ENCODE measurements around the gene PCOLCE2.
A peak's percentile ranks its signal among the peaks of the same experiment; 100 is the strongest.
"Not testable (repeated sequence)": the region's sequence is repeated elsewhere in the genome, so short reads cannot be mapped to it uniquely, and the experiment has no call there.

The PCOLCE2 gene

DNA sequence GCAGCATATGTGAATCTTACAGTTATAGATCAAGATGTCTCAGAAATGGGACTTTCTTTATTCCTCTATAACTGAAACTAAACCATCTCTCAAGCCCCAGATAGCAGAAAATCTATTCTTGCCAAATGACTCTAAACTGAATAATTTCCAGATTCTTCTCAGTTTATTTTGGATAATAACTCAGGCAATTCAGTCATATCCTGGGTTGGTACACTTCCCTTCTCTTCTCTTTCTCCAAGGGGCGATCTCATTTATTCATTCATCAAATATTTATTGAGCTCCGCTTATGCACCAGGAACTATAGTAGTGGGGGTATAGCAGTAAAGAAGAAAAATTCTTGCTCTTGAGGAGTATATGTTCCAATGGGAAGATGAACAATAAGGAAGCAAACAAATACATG, 13.5 kb upstream of the PCOLCE2 start:
- no peak for DNase-seq (ENCODE audit: low read depth, low spot score)

DNA sequence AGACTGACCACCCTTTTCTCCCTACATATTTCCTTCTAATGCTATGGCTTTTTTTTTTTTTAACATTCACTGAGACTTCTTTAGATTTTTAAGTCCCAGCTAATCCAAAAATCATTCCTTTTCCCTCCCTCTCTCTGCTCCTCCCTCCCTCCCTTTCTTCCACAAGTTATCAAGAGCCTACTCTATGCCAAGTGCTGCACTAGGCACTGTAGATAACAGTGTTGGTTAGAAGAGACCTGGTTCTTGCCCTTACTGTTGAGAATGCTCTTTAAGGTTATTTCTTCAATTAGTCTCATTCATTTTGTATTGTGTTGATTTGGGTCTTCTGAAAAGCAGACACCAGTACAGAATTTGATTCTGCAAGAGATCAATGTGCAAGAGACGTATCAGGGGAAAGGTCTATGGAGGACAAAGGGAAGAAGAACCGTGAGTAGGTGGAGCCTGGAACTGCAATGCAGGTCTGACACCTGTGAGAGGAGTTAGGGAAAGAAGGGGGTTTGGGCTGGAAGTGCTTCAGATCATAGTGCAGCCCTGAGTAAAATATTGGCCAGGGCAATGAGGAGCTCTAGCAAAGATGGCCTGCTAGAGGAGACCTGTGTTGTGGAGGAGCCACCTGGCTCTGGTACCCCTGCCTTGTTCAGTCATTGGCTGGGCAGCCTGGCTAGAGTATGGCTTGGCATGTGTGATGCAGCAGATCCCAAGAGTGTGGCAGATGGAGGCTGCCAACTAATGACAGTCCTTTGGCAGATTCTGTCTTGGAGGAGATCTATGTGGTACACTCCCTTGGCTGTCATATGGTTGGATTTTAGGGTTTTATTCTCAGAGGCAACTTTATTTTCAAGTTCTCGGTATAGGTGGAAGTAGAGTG, 9.7 kb upstream of the PCOLCE2 start:
- no peak for DNase-seq (ENCODE audit: low read depth, low spot score)

GRCh38 chr3:142897807-142898206, 8.9 kb upstream of the PCOLCE2 start:
- no peak for DNase-seq (ENCODE audit: low read depth, low spot score)

GRCh38 chr3:142896996-142897395, 8.1 kb upstream of the PCOLCE2 start:
- no peak for DNase-seq (ENCODE audit: low read depth, low spot score)

- peak; percentile 57 for DNase-seq (ENCODE audit: low read depth, low spot score)
These were observed 7.4 kb upstream of the PCOLCE2 start for GRCh38 chr3:142896201-142896755.

DNA sequence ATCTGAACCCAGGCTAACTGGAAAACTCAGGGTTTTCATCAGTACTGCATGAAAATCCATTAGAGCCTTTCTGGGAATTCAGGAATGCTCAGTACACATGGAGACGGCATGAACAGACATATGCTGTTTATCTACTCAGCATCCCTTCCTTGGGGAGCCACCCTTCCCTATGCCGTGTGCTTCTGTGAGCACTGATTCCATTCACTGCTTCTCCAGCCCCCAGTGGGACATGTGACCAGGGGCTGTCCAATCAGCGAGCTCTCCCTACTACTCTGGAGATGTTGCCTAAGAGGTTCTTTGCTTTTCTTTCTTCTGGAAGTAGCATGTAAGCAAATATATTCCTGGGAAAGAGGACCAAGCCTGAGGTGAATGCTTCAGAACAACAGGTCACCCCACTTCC, 5.6 kb upstream of the PCOLCE2 start:
- no peak for DNase-seq (ENCODE audit: low read depth, low spot score)

- DNase-seq (ENCODE audit: low read depth, low spot score), result no peak
These were observed 3.8 kb upstream of the PCOLCE2 start for GRCh38 chr3:142892714-142893113.

DNA sequence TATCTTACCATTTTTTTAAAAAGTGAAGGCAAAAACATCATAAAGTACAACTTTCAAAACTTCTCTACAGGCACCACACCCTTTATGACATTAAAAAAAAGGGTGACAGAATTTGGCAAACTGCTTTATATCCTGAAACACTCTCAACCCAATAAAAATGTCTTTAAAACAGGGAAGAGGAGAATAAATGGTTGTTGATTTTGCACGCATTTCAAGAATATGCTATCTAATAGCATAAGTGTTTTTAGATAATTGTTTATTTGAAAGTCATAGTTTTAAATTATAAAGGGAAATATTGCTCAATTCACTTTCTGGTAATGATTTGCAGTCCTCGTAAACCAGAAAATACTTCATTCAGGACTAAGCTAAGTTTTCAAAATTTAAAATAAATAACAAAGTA, 1.7 kb upstream of the PCOLCE2 start:
- no peak for DNase-seq (ENCODE audit: low read depth, low spot score)

DNA sequence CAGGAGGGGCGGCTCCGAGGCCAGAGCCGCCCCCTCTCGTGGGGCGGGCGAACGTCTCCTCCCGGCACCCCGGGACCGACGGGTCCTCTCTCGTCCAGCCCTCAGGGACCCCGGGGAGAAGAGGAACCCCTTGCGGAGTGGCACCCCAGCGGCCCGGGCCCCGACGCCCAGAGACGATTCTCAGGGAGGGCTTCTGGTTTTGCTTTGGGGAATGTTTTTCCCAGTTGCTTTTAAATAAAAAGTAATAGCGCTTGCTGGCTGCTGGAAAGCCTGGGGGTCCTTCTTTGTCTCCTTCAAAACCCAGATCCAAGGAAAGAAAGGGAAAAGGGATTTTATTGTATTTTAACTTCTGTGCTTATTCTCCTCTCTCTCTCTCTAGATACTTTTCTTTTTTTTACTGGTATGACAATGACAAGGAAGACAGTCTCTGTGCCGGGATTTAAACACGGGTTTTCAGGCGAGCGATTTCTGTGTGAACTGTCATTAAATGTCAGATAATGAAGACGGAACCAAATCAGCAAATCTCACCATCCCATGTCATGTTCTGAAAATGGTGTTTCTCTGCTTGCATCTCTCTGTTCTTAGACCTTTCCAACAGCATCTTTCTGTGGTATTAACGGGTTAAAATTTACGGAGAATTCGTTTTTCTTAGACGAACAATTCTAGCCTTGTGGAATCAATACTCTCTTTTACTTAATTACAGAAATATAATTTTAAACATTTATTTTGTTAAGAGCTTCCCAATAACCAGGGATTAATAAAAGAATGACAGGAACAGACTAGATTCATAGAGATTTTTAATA, 530 bp upstream of the PCOLCE2 start:
- no peak for DNase-seq (ENCODE audit: low read depth, low spot score)

DNA sequence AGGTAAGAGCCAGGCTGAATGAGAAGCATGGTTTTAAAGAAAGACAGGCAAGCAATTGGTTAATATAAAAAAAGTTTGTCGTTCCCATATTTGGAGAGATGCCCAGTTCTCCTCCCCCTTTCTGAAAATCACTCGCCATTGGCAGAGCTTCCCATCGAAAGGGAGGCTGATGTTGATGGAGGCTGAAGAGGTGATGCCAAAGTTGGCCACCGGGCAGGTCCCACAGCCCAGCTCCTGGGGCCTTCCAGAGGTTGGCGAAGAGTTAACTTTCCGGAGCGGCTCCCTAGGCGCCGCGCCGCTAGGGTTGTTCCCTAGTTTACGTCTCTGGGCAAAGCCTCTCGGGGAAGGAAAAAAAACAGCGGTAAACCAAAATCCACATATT, 793 bp downstream of the PCOLCE2 start:
- peak; percentile 66 for DNase-seq (ENCODE audit: low read depth, low spot score)

DNA sequence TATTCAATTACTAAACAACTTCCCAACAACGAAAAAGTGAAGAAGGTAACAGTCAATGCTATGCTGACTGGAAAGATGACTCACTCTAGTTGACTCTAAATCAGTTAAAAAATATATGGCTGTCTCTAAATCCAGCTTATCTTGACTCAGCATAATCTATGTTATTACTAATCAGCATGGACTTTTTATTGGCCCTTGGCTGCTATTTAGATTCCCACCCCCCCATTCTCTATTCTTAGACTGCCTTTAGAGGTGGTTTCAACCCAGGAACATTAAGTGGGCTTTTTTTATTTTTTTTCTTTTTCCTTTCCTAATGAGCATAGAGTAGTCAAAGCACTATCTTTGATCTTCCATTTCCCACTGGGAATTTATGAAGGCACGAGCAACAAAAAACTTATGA, 1.9 kb downstream of the PCOLCE2 start:
- DNase-seq (ENCODE audit: low read depth, low spot score), result peak; percentile 49

GRCh38 chr3:142886021-142886420, 2.9 kb downstream of the PCOLCE2 start:
- DNase-seq (ENCODE audit: low read depth, low spot score), result no peak

DNA sequence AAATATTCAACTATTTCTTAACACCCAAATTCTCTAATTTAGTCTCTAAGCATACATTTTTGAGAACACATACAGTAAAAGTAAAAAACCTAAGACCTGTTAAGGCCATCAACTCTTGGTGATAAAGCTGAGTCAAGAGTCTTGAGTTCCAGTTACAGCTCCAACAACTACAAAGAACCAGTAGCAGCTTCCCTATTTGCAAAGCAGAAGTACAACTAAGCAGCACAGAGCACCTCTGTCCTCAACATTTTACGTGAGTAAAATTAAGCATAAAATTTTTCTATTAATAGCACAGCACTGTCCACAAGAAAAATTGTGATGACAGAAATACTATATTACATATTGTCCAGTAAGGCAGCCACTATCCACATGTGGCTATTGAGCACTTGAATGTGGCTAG, 4.4 kb downstream of the PCOLCE2 start:
- no peak for DNase-seq (ENCODE audit: low read depth, low spot score)

- DNase-seq (ENCODE audit: low read depth, low spot score), result not testable (repeated sequence)
These were observed 5.3 kb downstream of the PCOLCE2 start for GRCh38 chr3:142883534-142883933.

GRCh38 chr3:142881445-142882224, 7.2 kb downstream of the PCOLCE2 start:
- no peak for DNase-seq (ENCODE audit: low read depth, low spot score)

GRCh38 chr3:142878649-142879300, 10.1 kb downstream of the PCOLCE2 start:
- DNase-seq (ENCODE audit: low read depth, low spot score), result no peak

DNA sequence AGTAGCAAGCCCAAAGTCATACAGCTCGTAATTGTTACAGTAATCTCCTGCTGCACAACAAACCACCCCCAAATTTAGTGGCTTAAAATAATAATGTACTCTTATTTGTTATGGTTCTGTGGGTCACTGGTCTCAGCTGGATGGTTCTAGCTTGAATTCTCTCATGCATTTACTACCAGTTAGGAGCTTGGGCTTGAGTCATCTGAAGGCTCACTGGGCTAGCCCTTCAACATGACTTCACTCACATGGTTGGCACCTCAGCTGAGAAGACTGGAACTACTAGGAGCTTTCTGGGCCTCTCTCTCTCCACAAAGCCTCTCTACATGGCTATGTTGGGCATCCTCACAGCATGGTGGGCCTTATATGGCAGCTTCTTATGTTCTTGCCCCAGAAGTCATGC, 12.5 kb downstream of the PCOLCE2 start:
- DNase-seq (ENCODE audit: low read depth, low spot score), result no peak

- DNase-seq (ENCODE audit: low read depth, low spot score), result no peak
These were observed 13.2 kb downstream of the PCOLCE2 start for GRCh38 chr3:142875583-142876207.

- DNase-seq (ENCODE audit: low read depth, low spot score), result no peak
These were observed 13.8 kb downstream of the PCOLCE2 start for GRCh38 chr3:142875099-142875498.

- DNase-seq (ENCODE audit: low read depth, low spot score), result not testable (repeated sequence)
These were observed 20.5 kb downstream of the PCOLCE2 start for GRCh38 chr3:142868382-142868781.
